GM18907 (cell line): ENCODE measurements around the gene SPNS3.

ENCODE experiments used
- ATAC-seq: cut with Tn5 transposase; IDR thresholded peaks from one replicate; pipeline ENCODE4 v1.9.1; 2021; ENCODE audit warnings: mild to moderate bottlenecking, moderate library complexity; ENCODE audit not compliant: unreplicated experiment

Gene SPNS3

GRCh38 chr17:4522661-4523060 lies 88.9 kb downstream of the SPNS3 start:
- ATAC-seq: no peak

DNA sequence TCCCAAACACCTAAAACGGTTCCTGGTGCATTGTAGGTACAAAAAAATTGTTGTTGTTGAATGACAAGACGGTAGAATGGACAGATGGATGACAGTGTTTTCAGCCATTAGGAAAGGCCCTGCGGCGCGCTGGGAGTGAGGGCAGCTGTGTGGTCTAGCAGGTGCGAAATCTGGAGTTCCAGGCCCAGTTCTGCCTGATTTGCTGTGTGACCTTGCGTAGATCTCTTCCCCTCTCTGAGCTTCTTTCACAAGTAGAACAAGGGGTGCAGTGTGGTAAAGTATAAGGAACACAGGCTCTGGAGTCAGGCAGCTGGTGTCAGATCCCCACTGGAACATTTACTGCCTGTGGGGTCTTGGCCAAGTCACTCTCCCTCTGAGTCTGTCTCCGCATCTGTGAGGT lies 90.2 kb downstream of the SPNS3 start:
- no peak for ATAC-seq

- ATAC-seq: no peak
Observed at GRCh38 chr17:4525691-4526397, 92.1 kb downstream of the SPNS3 start.

- ATAC-seq: no peak
Observed at GRCh38 chr17:4527134-4527533, 93.4 kb downstream of the SPNS3 start.

DNA sequence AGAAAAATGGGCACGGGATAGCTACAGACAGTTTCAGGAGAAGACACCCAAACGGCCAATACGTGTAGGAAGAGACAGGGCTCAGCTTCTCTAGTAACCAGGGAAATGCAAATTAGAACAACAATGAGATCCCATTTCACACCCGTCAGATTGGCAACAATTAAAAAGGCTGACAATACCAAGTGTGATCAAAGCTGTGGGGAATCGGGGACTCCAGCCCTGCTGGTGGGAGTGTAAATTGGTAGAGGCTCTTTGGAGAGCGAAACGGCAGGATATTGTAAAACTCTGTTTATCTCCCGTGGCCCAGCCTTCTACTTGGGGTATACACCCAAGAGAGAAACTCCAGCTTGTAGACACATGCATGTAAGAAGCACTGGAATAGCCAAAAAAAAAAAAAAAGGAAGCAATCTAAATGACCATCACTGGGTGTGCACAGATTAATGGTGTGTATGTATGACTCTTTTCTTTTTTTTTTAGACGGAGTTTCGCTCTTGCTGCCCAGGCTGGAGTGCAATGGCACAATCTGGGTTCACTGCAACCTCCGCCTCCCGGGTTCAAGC lies 93.9 kb downstream of the SPNS3 start:
- ATAC-seq: no peak

DNA sequence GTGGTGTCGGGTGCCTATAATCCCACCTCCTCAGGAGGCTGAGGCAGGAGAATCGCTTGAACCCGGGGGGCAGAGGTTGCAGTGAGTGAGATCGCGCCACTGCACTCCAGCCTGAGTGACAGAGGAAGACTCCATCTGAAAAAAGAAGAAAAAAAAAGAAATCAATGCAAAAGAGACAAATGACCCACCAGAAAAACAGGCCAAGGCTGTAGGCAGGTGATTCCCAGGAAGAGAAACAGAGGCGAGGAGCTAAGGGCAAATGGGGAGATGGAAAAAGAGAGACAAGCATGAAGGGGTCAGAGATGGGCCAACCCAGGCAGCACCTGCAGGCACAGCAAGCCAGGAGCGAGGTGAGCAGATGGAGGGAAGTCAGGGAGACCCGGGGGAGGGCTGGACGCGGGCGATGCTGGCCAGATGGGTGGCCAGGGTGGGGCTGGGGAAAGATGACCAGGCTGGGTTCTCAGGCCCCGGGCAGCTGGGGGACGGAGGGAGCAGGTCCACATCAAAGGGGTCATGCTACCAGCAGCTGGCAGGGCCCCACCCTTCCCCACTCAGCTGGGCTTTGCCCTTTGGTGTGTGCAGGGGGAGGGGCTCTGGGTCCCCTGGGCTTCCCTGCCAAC lies 95.9 kb downstream of the SPNS3 start:
- ATAC-seq: no peak

GRCh38 chr17:4530799-4531730 lies 97.3 kb downstream of the SPNS3 start:
- no peak for ATAC-seq

- no peak for ATAC-seq
Observed at GRCh38 chr17:4531988-4532736, 98.4 kb downstream of the SPNS3 start.

GRCh38 chr17:4532860-4533522 lies 99.3 kb downstream of the SPNS3 start:
- ATAC-seq: no peak

- no peak for ATAC-seq
Observed at GRCh38 chr17:4533523-4534504, 100.1 kb downstream of the SPNS3 start.

DNA sequence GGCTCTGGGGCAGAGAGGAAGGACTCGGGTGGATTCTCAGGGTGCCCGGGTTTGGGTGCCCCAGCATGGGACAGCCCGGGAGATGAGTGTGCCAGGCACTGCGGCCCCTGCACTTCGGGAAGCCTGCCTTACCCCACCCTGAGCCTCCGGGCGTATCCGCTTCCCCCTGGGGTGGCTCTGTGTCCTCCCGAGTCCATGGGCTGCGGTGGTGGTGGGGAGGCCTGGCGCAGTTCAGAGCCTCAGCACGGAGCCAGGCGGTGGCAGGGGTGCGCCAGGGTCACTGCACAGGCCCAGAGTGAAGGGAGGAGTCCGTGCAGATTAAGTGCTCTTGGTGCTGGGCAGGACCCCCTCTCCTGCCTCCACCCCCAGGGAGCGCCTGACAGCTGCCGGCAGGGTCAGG lies 100.8 kb downstream of the SPNS3 start:
- ATAC-seq: no peak

GRCh38 chr17:4534928-4535666 lies 101.4 kb downstream of the SPNS3 start:
- ATAC-seq: no peak

- no peak for ATAC-seq
Observed at GRCh38 chr17:4535667-4536258, 102.0 kb downstream of the SPNS3 start.

GRCh38 chr17:4536259-4536741 lies 102.6 kb downstream of the SPNS3 start:
- ATAC-seq: no peak

- no peak for ATAC-seq
Observed at GRCh38 chr17:4536742-4537411, 103.1 kb downstream of the SPNS3 start.
